GM18520 (cell line): ENCODE measurements around the gene OR14A2.
"Not testable (repeated sequence)": the region's sequence is repeated elsewhere in the genome, so short reads cannot be mapped to it uniquely, and the experiment has no call there.

Experiments
- ATAC-seq: cut with Tn5 transposase; IDR thresholded peaks from one replicate; pipeline ENCODE4 v1.9.1; 2021; ENCODE audit not compliant: unreplicated experiment

OR14A2 gene

GRCh38 chr1:247748041-247748440 is at the start of gene OR14A2:
Gene OR14A2 (minus strand): TSS chr1:247748141.
- ATAC-seq, result no peak

- ATAC-seq, result no peak
These were observed 49.6 kb upstream of the OR14A2 start for GRCh38 chr1:247797518-247797917.

GRCh38 chr1:247769603-247770002 is 21.7 kb upstream of the OR14A2 start:
- ATAC-seq, result no peak

GRCh38 chr1:247760456-247760855 is 12.5 kb upstream of the OR14A2 start, which contains the start of gene OR1C1:
Gene OR1C1 (minus strand): TSS chr1:247760556. CDS start chr1:247758406, 2,150 bp downstream.
- no peak for ATAC-seq

- ATAC-seq, result not testable (repeated sequence)
These were observed 6.4 kb upstream of the OR14A2 start for GRCh38 chr1:247754311-247754710.

- ATAC-seq, result no peak
These were observed 1.9 kb upstream of the OR14A2 start for GRCh38 chr1:247749870-247750269.

- ATAC-seq, result no peak
These were observed 325 bp downstream of the OR14A2 start for GRCh38 chr1:247747616-247748015.

- no peak for ATAC-seq
These were observed 1.5 kb downstream of the OR14A2 start for GRCh38 chr1:247746391-247746935.

- ATAC-seq, result not testable (repeated sequence)
These were observed 5.7 kb downstream of the OR14A2 start for GRCh38 chr1:247742215-247742760.

GRCh38 chr1:247741756-247742155 is 6.2 kb downstream of the OR14A2 start:
- no peak for ATAC-seq

GRCh38 chr1:247740721-247741120 is 7.2 kb downstream of the OR14A2 start:
- ATAC-seq, result no peak

GRCh38 chr1:247738315-247738714 is 9.6 kb downstream of the OR14A2 start, which contains the start of gene OR14K1:
Gene OR14K1 (plus strand): TSS chr1:247738615. CDS start chr1:247738615, 0 bp downstream.
- no peak for ATAC-seq

GRCh38 chr1:247721222-247721621 is 26.7 kb downstream of the OR14A2 start:
- ATAC-seq, result no peak

GRCh38 chr1:247716546-247716945 is 31.4 kb downstream of the OR14A2 start, which contains the start of gene OR6F1:
Gene OR6F1 (minus strand): TSS chr1:247716646. CDS start chr1:247712755, 3,891 bp downstream.
- no peak for ATAC-seq

- ATAC-seq, result no peak
These were observed 34.2 kb downstream of the OR14A2 start for GRCh38 chr1:247713753-247714152.

GRCh38 chr1:247710681-247711080 is 37.3 kb downstream of the OR14A2 start:
- ATAC-seq, result not testable (repeated sequence)

GRCh38 chr1:247701338-247701737 is 46.6 kb downstream of the OR14A2 start:
- ATAC-seq, result no peak

GRCh38 chr1:247681288-247681897 is 66.5 kb downstream of the OR14A2 start:
- ATAC-seq, result no peak

- no peak for ATAC-seq
These were observed 67.8 kb downstream of the OR14A2 start for GRCh38 chr1:247680171-247680570.

GRCh38 chr1:247679639-247680038 is 68.3 kb downstream of the OR14A2 start, which contains the start of gene OR13G1:
Gene OR13G1 (minus strand): TSS chr1:247679739. CDS start chr1:247673041, 6,698 bp downstream.
- no peak for ATAC-seq
